ENCODE results near the gene GTF2B. TPM values are rescaled to one million over a fixed set of nuclear protein-coding genes. Genes with fewer than 3 reads are reported as not detected.
"Not testable (repeated sequence)": the region's sequence is repeated elsewhere in the genome, so short reads cannot be mapped to it uniquely, and the experiment has no call there.

GTF2B gene
- total RNA-seq, 1 donor from 2014 or later = 42.0 TPM

GRCh38 chr1:88920845-88921244, 29.5 kb upstream of the GTF2B start:
- Mint-ChIP-seq H3K36me3 (peaks cover 45% of the 10 kb centered on the region), H3K27me3 (ENCODE audit: insufficient read depth, low read depth) (no peaks in the 10 kb centered on the region), H3K27ac (no peak overlapping the region), H3K4me1 (peaks cover 17% of the 10 kb centered on the region), H3K9me3 (peaks cover 26% of the 10 kb centered on the region), H3K4me3 (no peak overlapping the region)
- Histone ChIP-seq H3F3A (ENCODE audit: low read depth) (no peaks in the 10 kb centered on the region), H3K79me2 (ENCODE audit: low read depth) (no peaks in the 10 kb centered on the region), H3K9me3 (ENCODE audit: low read depth) (peaks cover 9% of the 10 kb centered on the region), H3K9ac (no peak overlapping the region), H3K4me2 (no peak overlapping the region), H4K20me1 (ENCODE audit: low read depth) (no peaks in the 10 kb centered on the region), H3K27me3 (no peaks in the 10 kb centered on the region), H3K27ac (no peak overlapping the region), H3K36me3 (peaks cover 4% of the 10 kb centered on the region), H3K4me3 (no peak overlapping the region), H3K4me1 (peaks cover 7% of the 10 kb centered on the region), H2AFZ (replicated peaks) (no peak overlapping the region)
- DNase-seq (ENCODE audit: low spot score) = no peak
- TF ChIP-seq EZH2 (IDR thresholded peaks at IDR 0.05) (no peak), CTCF (IDR thresholded peaks at IDR 0.05) (no peak), EZH2phosphoT487 (IDR thresholded peaks at IDR 0.05) (no peak)

GRCh38 chr1:88917321-88918025, 26.1 kb upstream of the GTF2B start:
- no peaks in the 10 kb centered on the region for H4K20me1 ChIP-seq (ENCODE audit: low read depth)
- Mint-ChIP-seq H3K9me3 (peaks cover 30% of the 10 kb centered on the region), H3K4me1 (peaks cover 5% of the 10 kb centered on the region), H3K36me3 (peaks cover 43% of the 10 kb centered on the region), H3K27me3 (ENCODE audit: insufficient read depth, low read depth) (peaks cover 3% of the 10 kb centered on the region), H3K27ac (no peak overlapping the region), H3K4me3 (no peak overlapping the region)
- no peak overlapping the region for H3K9ac ChIP-seq
- no peak overlapping the region for H3K4me2 ChIP-seq
- TF ChIP-seq CTCF (IDR thresholded peaks at IDR 0.05) (no peak), EZH2 (IDR thresholded peaks at IDR 0.05) (no peak), EZH2phosphoT487 (IDR thresholded peaks at IDR 0.05) (no peak)
- no peaks in the 10 kb centered on the region for H3F3A ChIP-seq (ENCODE audit: low read depth)
- no peak overlapping the region for H2AFZ ChIP-seq (replicated peaks)
- H3K36me3 ChIP-seq = peaks cover 4% of the 10 kb centered on the region
- no peak overlapping the region for H3K4me3 ChIP-seq
- H3K27me3 ChIP-seq = no peaks in the 10 kb centered on the region
- peaks cover 4% of the 10 kb centered on the region for H3K4me1 ChIP-seq
- no peaks in the 10 kb centered on the region for H3K79me2 ChIP-seq (ENCODE audit: low read depth)
- peaks cover 9% of the 10 kb centered on the region for H3K9me3 ChIP-seq (ENCODE audit: low read depth)
- H3K27ac ChIP-seq = no peak overlapping the region
- no peak for DNase-seq (ENCODE audit: low spot score)

GRCh38 chr1:88916883-88917282, 25.5 kb upstream of the GTF2B start:
- TF ChIP-seq EZH2 (IDR thresholded peaks at IDR 0.05) (no peak), EZH2phosphoT487 (IDR thresholded peaks at IDR 0.05) (no peak), CTCF (IDR thresholded peaks at IDR 0.05) (no peak)

GRCh38 chr1:88911800-88912199, 20.4 kb upstream of the GTF2B start:
- not testable (repeated sequence) for H3K9me3 ChIP-seq (ENCODE audit: low read depth); H3K4me3 Mint-ChIP-seq; H3K27me3 ChIP-seq; DNase-seq (ENCODE audit: low spot score); H2AFZ ChIP-seq (replicated peaks); H3K27ac Mint-ChIP-seq; H3F3A ChIP-seq (ENCODE audit: low read depth); H4K20me1 ChIP-seq (ENCODE audit: low read depth); H3K4me2 ChIP-seq; H3K36me3 ChIP-seq; H3K9ac ChIP-seq; H3K36me3 Mint-ChIP-seq; H3K4me3 ChIP-seq; H3K27me3 Mint-ChIP-seq (ENCODE audit: insufficient read depth, low read depth); H3K4me1 ChIP-seq; H3K27ac ChIP-seq; H3K79me2 ChIP-seq (ENCODE audit: low read depth); H3K4me1 Mint-ChIP-seq
- H3K9me3 Mint-ChIP-seq = peaks cover 11% of the 10 kb centered on the region

More at GRCh38 chr1:88916883-88917282, 25.5 kb upstream of the GTF2B start:
- Histone ChIP-seq H3K79me2 (ENCODE audit: low read depth) (no peaks in the 10 kb centered on the region), H3K9me3 (ENCODE audit: low read depth) (peaks cover 9% of the 10 kb centered on the region), H3K27ac (no peak overlapping the region), H3K36me3 (peaks cover 4% of the 10 kb centered on the region), H2AFZ (replicated peaks) (no peak overlapping the region), H3K4me2 (no peak overlapping the region), H3K9ac (no peak overlapping the region), H3K4me1 (no peaks in the 10 kb centered on the region), H3K27me3 (no peaks in the 10 kb centered on the region), H3K4me3 (no peak overlapping the region), H3F3A (ENCODE audit: low read depth) (no peaks in the 10 kb centered on the region), H4K20me1 (ENCODE audit: low read depth) (no peaks in the 10 kb centered on the region)
- no peak for DNase-seq (ENCODE audit: low spot score)
- Mint-ChIP-seq H3K27ac (no peak overlapping the region), H3K4me1 (peaks cover 1% of the 10 kb centered on the region), H3K9me3 (peaks cover 30% of the 10 kb centered on the region), H3K27me3 (ENCODE audit: insufficient read depth, low read depth) (peaks cover 3% of the 10 kb centered on the region), H3K36me3 (peaks cover 41% of the 10 kb centered on the region), H3K4me3 (no peak overlapping the region)

All from neural progenitor cell (in vitro differentiated cells).